GM12875 (cell line): ENCODE data around the gene SDCCAG8.

ENCODE experiments used
- H3K4me3 ChIP-seq: one replicate; pipeline ENCODE4 v1.5.1; 2011; ENCODE audit warnings: low read depth, low read length, control low read depth
- TF ChIP-seq, protein P1 (sequence below): IDR thresholded peaks from 2 replicates; pipeline ENCODE4 v1.5.1; 2011; ENCODE audit warnings: low read depth, mild to moderate bottlenecking, control low read depth, inconsistent platforms, low read length, moderate library complexity, borderline replicate concordance; ENCODE audit not compliant: insufficient read depth

Gene SDCCAG8

DNA sequence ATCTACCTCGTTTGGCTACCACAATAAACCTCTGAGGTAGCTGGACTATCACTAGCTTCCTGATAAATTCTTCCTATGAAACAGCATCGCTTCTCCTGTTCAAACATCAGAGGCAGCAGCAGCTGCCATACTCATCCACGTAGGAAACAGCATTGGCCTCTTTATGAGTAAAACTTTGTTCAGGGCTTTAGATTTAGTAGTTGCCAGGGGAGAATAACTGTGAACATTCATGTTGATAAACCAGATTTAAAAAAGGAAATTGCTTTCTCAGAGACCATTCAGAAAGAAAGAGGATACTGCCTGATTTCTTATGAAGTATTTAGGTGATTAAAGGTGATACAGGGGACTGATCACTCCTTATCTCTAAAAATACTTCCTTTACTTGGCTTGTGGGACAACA is 7.9 kb upstream of the SDCCAG8 start:
- TF ChIP-seq, protein P1, sequence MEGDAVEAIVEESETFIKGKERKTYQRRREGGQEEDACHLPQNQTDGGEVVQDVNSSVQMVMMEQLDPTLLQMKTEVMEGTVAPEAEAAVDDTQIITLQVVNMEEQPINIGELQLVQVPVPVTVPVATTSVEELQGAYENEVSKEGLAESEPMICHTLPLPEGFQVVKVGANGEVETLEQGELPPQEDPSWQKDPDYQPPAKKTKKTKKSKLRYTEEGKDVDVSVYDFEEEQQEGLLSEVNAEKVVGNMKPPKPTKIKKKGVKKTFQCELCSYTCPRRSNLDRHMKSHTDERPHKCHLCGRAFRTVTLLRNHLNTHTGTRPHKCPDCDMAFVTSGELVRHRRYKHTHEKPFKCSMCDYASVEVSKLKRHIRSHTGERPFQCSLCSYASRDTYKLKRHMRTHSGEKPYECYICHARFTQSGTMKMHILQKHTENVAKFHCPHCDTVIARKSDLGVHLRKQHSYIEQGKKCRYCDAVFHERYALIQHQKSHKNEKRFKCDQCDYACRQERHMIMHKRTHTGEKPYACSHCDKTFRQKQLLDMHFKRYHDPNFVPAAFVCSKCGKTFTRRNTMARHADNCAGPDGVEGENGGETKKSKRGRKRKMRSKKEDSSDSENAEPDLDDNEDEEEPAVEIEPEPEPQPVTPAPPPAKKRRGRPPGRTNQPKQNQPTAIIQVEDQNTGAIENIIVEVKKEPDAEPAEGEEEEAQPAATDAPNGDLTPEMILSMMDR = no peak
- H3K4me3 ChIP-seq = no peak overlapping the region

DNA sequence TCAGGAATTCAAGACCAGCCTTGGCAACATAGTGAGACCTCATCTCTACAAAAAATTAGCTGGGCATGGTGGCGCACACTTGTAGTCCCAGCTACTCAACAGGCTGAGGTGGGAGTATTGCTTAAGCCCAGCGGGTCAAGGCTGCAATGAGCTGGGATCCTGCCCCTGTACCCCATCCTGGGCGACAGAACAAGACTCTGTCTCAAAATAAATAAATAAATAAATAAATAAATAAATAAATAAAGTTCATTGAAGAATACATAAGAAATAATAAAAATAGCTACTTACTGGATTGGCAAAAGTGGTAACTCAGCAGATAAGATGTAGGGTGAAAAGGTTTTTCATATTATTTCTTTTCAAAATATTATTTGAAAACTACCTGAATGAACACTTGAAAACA is 6.6 kb upstream of the SDCCAG8 start:
- TF ChIP-seq, protein P1 = no peak
- no peak overlapping the region for H3K4me3 ChIP-seq

DNA sequence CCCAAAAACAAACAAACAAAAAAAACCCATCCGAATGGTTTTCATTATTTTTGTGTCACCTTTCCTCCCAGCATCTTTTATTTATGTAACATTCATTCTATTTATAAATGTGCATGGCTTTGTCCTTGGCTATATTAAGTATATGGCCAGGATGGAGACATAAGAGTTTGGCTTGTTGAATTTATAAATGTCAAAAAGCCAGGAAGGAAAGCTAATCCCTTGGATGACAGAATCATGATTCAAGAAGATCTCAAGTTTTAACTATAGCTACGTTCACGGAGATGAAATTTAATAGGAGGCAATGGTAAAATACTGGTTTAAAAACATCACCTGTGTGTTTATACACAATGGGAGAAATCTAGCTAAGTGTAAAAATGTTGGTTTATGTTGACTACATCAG is 5.7 kb upstream of the SDCCAG8 start:
- TF ChIP-seq, protein P1 = no peak

GRCh38 chr1:243251539-243251938 is 4.3 kb upstream of the SDCCAG8 start:
- TF ChIP-seq, protein P1 = no peak
- H3K4me3 ChIP-seq = no peak overlapping the region

More for the DNA sequence above, 5.7 kb upstream of the SDCCAG8 start:
- no peak overlapping the region for H3K4me3 ChIP-seq

- TF ChIP-seq, protein P1 = no peak
- peak overlapping the region; percentile 90 for H3K4me3 ChIP-seq
Observed at GRCh38 chr1:243253211-243253925, 2.5 kb upstream of the SDCCAG8 start.

- TF ChIP-seq, protein P1 = no peak
- H3K4me3 ChIP-seq = peak overlapping the region; percentile 90
Observed at GRCh38 chr1:243253926-243254232, 2.0 kb upstream of the SDCCAG8 start.

- TF ChIP-seq, protein P1 = no peak
Observed at GRCh38 chr1:243254233-243254926, 1.5 kb upstream of the SDCCAG8 start.

More at GRCh38 chr1:243254233-243254926, 1.5 kb upstream of the SDCCAG8 start:
- H3K4me3 ChIP-seq = peak overlapping the region; percentile 90
